Fibroblast of skin of scalp (primary cell): Measurements from ENCODE around the gene C10orf71.

Experiments
- DNase-seq: peaks from one replicate; pipeline ENCODE4 v3.0.0-alpha.2; 2013

The C10orf71 gene

DNA sequence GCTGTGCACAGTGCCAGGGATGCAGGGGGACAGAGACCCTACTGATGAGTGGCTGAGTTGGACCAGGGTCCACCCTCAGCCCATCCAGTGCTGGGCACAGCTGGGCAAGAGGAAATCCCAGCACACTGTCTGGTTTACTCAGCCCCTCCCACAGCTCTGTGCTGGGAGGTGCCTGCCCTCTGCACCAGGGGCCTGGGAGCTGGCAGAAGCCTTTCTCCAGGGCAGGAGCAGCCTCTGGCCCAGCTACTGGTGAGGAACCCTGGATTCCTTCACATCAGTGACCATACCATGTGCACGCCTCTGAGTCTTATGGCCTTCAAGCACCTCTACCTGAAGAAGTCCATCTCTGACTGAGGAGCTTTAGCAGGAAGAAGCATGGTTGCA lies 25.9 kb upstream of the C10orf71 start:
- DNase-seq = no peak

DNA sequence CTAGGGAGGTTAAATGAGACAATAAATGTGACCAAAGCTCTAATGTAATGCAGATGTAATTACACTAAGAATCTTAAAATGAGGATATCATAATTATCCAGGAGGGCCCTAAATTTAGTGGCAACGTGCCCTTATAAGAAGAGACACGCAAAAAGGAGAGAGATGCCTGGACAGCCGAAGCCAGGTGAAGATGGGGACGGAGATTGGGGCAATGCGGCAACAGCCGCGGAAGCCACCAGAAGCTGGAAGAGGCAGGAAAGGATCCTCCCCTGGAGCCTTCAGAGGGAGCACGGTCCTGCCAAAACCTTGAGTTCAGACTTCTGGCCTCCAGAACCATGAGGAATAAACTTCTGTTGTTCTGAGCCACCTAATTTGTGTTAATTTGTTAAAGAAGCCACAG lies 25.3 kb upstream of the C10orf71 start:
- no peak for DNase-seq

DNA sequence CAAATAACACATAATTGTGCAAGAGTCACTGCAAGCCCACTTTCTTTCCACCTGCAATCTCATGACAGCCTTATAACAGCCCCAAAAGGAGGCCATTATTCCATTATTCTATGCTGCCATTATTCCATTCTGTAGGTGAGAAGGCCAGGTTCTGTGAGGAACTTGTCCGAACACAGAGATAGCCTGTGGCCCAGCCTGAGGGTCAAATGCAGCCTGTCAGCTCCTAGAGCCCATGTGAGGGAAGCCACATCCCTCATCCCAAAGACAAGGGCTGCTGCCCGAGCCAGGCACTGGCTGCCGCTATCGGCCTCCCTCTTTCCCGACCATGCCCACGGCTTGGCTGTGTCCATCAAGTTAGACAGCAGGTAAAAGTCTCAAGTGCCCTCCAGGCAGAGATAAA lies 24.1 kb upstream of the C10orf71 start:
- DNase-seq = no peak

DNA sequence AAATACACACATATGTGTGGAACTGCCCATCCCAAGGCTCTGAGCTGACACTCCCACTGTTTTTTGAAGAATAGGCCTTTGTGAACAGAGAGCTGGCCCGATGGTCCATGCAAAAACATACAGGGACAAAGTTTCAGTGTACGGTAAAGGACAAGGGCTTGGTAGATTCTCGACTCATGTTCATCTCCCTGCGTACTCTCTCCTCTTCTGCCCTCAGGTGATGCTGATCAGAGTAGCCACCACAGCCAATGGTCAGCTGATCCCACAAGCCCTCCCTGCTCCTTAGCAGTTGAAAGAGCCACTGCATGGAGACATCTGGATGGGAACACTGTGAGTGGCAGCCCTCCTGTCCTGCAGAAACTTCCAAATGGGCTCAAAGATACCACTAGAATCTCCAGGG lies 23.1 kb upstream of the C10orf71 start:
- no peak for DNase-seq

DNA sequence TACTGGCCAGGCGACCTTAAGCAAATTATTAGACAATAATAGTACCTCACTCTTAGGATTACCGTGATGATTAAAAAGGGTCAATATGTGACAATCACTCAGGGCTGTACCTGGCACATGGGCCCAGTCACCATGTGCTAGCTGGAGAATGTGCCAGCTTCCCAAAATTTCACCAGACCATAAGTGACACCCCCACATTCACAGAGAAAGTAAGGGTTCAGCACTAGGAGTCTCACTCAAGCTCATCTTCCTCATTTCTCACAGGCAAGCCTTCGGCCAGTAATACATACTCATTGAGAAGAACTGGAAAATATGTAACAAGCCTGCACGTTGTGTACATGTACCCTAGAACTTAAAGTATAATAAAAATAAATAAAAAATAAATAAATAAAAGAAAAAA lies 22.4 kb upstream of the C10orf71 start:
- no peak for DNase-seq

DNA sequence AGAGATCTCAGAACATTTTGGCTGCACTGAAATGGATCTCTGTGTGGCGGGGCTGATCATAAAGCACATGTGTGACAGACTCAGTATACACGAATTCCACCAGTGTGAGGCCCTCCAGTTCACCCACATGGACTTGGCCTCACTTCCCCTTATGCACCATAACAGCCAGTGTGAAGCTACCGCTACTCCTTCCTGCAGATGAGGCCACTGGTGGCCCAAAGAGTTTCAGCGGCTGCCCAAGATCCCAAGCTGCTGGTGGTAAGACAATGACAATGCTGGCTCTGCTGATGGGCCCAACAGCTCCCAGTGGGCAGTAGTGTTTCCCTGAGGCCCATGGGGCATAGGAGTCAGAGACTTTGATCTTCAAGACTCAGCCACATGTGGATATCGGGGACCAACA lies 21.0 kb upstream of the C10orf71 start:
- DNase-seq = no peak

DNA sequence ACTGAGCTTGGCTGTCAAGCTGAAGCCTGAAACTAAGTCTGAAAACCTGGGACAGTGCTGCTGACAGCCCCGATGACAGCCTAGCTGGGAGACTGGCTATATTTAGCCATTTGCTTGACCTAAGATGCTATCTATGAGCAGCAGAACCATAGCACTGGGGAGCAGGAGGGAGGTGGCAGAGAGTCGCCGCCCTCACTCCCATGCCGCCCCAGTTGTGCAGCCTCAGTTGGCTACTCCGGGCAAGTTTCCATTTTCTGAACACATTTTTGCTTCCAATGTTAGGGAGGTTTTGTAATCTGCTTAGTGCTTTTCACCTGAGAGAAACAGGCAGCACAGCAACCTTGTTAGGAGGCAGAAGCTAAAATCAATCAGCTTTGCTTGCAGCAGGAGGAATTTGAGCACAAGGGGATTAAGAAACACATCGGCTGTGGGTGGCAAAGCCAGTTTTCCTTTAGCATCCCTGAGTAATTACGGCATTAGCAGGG lies 20.4 kb upstream of the C10orf71 start:
- DNase-seq = no peak

DNA sequence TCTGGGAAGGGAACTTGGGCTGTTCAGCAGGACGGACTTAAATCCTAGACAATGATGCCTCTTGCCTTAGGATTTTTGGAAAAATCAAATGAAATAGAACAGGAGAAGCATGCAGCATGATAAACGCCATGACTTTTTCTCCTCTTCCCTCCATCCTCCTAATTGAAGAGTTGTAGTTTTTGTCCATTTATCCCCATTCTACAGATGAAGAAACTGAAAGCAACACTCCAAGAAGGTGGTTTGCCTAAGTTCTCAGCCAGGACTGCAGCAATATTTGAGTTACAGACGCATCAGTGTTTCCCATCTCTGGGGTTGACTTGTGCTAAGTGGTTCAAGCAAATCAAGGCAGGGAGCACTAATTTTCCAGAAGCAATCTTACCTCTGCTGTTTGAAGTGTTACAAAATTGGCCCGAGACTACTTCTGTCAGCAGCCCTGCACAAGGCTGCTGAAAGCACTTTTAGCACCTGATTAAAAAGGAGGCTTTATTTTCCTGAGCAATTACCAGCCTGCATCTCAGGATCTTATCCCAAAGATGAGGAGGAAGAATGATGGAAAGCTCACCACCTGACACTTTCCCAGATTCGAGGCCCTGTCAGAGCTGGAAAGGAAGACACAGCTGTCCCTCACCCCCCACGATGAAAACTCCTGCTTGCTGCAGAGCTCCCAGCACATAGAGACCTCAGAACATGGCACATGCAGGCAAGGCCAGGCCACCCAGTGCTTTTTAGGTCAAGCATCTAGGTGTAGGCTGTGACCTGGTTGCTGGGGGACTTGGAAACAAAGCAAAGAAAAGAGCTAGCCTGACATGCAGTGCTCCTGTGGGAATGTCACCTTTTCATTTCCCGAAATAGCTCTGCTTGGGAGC lies 19.7 kb upstream of the C10orf71 start:
- no peak for DNase-seq

DNA sequence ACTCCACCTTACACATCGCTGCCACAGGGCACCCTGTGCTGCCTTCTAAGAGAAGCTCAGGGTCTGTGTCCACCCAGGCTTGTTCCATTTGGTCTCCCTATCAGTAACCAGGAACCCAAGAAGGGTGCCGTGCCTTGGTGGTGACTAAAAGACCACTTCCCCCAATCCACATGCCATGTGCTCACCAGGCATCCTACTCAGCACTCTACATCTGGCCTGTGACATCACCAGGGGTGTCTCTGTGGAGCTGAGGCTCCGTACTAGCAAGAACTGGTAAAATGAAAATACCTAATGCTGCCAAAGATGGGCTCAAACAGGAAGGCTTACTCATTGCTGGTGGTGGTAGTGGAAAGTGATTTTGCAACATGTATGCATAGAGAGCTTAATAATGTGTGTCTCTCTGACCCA lies 19.0 kb upstream of the C10orf71 start:
- peak; percentile 73 for DNase-seq

DNA sequence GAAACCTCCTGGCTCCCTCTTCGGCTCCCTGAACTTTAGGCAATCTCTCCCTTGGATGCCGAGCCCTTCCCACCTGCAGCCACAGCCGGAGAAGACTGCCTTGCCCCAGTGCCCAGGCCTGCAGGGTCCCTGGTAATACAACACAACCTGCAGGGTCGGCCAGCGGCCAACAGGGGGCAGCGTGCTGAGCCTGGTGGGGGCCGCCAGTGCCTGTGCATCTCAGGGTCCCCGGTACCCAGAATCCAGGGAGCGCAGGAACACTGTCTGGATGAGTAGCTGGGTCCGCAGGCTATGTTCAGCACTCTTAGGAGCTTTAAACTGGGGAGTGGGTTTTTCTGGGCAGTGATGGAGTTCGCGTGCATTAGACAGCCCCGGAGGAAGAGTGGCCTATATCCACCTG lies 17.5 kb upstream of the C10orf71 start:
- no peak for DNase-seq

DNA sequence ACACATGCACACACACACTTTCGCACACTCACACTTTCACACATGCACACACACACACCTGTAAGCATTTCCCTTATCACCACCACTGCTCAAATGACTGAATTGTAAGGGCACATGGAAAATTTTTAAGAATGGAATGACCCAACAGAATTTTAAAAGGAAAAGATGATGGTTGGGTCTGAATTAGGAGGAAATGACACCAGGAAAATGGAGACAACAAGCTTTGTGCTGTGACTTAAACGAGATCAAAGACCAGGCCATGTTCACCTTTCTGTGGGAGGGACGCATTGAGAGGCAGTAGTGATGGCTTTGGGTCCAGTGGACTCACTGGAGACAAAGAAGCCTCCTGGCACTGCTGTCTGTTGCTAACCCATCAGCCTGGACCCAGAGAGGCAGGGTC lies 16.7 kb upstream of the C10orf71 start:
- no peak for DNase-seq

DNA sequence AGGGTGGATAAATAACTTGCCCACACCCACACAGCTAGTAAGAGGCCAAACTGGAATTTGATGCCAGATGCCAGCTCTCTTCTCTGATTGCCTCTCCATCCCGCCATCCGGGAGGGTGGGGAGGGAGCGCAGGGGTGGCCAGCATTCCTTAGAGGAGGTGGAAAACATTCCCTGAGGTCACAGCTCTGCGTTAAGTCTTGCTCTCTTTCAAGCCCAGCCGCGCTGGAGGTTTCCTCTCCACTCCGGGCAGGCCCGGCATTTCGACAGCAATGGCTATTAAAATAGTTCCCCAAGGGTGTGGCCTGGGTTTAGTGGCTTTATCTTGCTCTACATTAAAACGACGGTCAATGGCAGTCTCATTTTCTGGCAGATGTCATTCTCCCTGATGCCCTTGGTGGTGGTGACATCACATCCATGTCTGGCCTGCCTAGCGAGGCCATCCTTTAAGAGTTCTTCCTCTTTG lies 16.1 kb upstream of the C10orf71 start:
- no peak for DNase-seq

DNA sequence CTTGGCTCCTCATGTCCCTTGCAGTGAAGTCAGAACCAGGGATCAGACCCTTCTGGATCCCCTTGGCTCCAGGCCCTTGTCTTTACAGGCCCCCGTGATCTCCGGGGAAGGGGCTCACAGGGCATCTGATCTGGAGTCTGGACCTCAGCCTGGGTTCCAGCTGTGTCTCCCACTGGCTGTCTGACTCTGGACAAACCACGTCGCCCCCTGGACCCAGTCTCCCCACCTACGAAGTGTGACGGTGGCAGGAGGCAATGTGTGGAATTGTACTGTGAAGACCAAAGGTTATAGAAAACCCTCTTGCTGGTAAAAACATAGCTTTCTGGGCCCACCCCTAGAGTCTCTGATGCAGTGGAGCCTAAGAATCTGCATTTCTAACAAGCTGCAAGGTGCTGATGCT lies 15.5 kb upstream of the C10orf71 start:
- no peak for DNase-seq

DNA sequence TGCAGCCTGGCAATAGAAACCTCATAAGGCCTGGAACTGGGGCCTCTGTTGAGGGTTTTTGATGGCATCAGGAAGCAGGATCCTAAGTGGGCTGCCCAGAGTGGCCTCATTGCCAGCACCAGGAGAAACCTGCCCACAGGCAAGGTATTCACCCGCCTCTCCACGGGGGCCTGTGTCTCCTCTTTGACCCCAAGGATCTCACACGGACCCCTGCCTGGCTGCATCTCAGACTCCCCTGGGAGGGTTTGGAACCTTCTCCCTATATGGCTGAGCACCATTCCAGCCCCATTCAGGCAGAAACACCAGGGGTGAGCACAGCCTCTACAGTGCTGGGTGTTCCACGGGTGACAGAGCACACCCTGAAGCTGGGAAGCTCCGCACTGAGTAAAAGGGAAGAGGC lies 14.6 kb upstream of the C10orf71 start:
- no peak for DNase-seq

DNA sequence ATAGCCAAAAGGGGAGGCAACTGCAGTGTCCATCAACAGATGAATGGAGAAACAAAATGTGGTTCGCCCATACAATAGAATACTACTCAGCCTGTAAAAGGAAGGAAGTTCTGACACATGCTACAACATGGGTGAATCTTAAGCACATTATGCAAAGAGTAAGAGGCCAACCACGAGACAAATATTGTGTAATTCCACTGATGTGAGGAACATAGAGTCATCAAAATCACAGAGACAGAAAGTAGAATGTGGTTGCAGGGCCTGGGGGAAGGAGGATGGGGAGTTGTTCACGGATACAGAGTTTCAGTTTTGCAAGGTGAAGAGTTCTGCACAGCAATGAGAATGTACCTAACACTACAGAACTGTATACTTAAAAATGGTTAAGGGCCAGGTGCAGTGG lies 13.7 kb upstream of the C10orf71 start:
- no peak for DNase-seq

DNA sequence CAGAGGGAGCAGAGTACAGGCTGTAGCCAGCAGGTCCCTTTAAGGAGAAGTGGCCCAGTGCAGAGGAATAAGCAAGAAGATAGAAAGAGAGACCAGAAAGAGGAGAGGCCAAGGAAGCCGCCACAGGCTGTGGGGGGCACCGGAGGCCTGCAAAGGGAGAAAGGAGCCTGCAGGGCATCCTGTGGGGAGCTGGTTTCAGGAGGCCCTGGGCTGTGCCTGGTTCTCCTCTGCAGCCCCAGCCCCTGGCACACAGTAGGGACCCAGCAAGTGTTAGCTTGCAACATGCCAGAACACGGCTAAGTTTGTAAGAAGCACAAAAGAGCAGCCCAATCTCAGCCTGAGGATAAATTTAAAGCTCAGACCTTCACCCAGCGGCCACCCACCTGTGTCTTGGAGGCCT lies 12.3 kb upstream of the C10orf71 start:
- no peak for DNase-seq

DNA sequence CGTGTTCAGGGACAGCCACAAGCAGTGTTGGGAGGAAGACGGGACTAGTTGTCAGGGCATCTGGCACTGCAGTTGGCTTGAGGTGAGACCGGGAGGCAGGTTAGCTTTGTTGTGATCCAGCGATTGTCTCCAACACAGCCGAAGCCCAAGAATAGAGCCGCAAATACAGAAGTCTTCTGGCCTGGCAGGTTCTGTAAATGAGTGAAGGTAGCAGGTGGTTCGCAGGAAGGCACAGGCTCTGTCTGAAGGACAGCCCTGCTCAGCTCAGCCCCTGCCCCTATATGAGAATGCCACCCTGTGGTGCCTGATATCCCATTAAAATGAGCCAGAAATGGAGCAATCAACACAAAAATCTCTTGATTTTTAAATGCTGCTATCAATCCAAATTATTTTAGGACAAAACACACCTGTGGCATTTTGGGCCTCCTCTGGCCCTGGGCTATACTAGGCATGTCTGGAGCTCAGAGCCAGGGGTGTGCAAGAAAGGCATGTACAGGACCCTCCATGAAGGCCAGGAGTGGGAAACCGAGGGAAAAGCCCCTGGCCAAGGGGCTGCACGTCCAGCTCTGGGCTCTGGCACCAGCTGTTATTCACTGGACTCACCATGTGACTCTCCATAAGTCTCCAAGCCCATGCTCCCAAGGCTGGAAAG lies 11.2 kb upstream of the C10orf71 start:
- no peak for DNase-seq

DNA sequence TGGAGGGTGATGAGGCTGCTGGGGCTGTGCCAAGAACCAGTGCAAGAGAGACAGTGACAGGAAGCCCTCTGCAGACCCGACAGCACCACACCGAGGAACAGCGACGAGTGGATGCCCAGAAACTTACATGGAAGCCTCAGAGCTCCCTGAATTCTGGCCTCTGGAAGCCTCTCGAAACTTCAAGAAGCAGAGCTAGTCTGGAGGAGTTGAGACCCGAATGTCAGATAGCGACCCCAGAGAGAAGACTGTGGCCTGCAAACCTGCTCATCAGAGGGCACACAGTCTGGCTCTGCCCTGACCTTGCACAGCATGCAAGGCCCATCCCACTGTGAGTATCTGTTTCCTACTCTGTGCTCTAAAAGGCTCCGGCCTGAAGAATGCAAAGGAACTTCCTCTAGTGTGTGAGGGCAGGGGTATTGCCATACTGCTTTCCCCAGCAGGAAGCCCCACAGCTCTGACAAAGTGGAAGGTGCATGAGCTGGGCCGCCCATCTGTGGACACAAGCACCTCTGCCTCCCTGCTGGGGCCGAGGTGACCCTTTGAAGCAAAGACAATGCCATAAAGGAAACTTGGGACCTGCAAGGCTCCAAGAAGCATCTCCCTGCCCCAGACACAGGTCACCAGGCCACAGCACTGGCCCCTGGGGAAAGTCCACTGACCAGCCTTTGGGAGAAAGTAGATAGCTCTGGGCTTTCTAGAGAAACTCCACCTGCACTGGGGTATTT lies 10.5 kb upstream of the C10orf71 start:
- no peak for DNase-seq

DNA sequence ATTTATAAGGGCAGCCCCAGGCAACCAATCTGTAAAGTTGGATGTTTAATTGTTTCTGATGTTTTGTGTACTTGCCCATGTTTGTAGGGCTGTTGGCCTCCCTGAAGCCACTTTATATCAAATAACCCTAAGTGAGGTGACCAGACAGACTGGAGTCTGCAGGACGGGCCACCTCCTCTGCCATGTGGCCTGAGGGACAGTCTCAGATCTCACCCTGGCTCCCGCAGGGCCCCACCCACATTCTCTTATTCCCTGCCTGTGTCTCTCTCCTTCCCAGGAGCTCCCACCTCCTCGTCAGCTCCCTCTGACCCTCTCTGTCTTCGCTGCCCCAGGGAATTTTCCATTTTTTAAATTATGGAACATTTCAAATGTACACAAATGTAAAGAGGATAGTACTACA lies 9.5 kb upstream of the C10orf71 start:
- no peak for DNase-seq

DNA sequence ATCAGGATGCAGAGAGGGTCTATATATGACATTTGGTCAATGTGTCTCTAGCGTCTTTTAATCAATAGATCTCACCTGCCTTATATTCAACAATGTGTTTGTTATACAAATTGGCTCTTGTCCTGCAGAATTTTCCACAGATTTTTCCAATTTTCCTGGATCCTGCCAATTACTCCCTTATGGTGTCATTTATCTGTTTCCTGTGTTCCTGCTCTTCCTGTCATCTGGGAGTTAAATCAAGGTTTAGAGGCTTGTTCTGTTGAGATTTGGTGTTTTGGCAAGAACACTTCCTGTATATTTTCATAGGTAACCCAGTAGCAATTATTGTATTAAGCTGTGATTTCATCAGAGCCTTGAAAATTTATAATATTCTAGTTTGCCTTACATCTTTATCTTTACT lies 8.8 kb upstream of the C10orf71 start:
- no peak for DNase-seq

DNA sequence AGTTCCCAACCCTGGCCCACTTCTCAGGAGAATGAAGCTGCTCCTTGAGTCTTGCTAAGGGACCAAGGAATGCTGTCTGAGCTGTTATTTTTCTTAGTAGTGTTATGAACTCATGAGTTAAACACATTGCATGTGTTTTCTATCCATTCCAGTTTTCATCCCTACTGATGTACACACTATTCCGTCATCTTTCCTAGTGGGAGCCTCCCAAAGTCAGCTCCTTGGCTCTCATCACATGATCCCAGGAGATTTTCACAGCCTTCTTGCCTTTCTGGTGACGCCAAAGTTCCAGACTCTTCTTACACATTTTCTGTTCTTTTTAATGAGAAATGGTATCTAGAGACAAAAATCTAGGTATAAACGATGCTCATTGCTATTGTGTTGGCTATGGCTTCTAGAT lies 8.4 kb upstream of the C10orf71 start:
- DNase-seq = no peak

DNA sequence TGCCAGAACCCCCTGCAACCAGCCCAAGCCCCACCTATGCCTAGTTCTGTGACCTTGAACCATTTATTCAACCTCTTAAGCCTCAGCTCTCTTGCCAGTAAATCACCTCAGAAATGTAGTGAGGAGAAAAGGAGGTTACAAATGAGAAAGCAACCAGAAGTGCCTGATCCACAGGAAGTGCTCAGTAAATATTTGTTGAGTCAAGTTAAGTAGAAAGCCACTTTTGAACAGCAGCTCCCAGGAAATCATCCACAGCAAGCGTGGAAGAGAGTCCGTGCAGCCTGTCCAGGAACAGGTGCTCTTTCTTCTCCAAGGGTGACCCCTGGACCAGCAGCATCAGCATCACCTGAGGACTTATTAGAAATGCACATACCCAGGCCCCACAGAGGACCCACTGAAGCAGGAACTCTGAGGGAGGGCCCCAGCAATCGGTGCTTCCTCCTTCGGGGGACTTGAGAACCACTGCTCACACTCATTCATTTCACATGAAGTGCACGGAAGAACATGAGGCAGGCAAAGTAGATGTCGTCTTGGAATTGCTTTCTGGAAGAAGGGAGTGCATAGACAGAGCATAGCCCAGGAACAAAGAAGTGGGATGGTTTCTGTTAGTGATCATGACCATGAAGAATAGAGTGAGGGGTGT lies 6.3 kb upstream of the C10orf71 start:
- no peak for DNase-seq

DNA sequence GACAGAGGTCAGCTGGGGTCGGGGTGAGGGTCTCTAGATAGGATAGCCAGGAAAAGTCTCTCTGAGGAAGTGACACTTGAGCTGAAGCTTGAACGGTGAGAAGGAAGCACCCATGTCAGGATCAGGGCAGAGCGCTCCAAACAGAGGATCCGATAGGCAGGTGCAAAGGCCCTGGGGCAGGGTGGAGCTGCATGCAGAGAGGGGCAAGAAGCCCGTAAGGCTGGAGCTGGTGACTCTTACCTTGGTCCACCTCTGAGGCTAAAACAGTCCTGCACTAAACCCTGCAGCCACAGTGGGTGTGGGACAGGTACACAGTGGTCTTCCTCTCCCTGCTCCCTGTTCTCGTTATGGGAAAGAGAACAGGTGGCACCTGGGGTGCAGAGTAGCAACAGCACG lies 5.8 kb upstream of the C10orf71 start:
- DNase-seq = no peak
